ENCODE results near the gene TPRX2.
A peak's percentile ranks its signal among the peaks of the same experiment; 100 is the strongest.
"Not testable (repeated sequence)": the region's sequence is repeated elsewhere in the genome, so short reads cannot be mapped to it uniquely, and the experiment has no call there.

TPRX2 gene

DNA sequence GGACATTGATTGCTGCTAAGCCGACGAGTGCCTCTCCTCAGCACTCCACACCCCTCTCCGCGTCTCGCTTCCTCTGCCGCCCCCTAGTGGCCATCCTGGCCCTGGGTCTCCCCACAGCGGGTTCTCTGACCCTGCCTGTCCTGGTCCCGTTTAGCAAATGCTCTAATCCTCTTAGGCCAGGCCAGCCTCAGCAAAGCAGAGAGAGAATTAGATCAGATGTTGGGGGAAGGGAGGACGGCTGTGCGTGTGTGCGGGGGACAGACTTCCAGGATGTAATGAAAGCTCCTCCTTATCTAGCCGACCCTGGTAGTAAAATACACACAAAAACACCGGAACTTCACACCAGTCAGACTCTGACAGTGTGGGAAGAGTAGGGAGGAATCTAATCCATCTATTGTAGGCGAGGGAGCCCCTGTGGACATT lies 4.5 kb downstream of the TPRX2 start:
- DNase-seq (ENCODE audit: low read depth), result peak; percentile 70
- TF ChIP-seq, protein P1, sequence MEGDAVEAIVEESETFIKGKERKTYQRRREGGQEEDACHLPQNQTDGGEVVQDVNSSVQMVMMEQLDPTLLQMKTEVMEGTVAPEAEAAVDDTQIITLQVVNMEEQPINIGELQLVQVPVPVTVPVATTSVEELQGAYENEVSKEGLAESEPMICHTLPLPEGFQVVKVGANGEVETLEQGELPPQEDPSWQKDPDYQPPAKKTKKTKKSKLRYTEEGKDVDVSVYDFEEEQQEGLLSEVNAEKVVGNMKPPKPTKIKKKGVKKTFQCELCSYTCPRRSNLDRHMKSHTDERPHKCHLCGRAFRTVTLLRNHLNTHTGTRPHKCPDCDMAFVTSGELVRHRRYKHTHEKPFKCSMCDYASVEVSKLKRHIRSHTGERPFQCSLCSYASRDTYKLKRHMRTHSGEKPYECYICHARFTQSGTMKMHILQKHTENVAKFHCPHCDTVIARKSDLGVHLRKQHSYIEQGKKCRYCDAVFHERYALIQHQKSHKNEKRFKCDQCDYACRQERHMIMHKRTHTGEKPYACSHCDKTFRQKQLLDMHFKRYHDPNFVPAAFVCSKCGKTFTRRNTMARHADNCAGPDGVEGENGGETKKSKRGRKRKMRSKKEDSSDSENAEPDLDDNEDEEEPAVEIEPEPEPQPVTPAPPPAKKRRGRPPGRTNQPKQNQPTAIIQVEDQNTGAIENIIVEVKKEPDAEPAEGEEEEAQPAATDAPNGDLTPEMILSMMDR (IDR thresholded peaks at IDR 0.05; ENCODE audit: insufficient read depth, low read depth, low read length, missing control alignments), result peak; percentile 90
- H3K4me3 ChIP-seq (ENCODE audit: low read depth, low read length), result no peak overlapping the region

DNA sequence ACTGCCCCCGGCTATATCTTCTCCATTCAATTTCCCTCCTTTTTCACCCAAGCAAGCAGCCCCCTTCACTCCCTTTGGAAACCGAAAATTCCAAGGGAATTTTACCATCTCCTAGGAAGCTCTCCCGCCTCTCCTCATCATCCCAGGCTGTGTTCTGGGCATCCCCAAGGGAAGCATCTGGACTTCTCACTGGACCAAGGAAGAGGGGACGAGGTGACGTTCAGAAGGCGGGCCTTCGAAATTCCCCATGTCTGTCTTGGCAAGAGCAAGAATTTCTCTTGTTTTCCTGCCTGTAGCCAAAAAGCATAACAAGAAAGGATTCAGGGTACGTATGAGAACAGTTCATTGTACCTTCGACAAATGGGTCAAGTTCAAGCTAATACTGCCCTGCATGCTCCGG lies 6.1 kb downstream of the TPRX2 start:
- TF ChIP-seq, protein P1 (IDR thresholded peaks at IDR 0.05; ENCODE audit: insufficient read depth, low read depth, low read length, missing control alignments), result no peak
- no peak for DNase-seq (ENCODE audit: low read depth)
- H3K4me3 ChIP-seq (ENCODE audit: low read depth, low read length), result no peak overlapping the region

DNA sequence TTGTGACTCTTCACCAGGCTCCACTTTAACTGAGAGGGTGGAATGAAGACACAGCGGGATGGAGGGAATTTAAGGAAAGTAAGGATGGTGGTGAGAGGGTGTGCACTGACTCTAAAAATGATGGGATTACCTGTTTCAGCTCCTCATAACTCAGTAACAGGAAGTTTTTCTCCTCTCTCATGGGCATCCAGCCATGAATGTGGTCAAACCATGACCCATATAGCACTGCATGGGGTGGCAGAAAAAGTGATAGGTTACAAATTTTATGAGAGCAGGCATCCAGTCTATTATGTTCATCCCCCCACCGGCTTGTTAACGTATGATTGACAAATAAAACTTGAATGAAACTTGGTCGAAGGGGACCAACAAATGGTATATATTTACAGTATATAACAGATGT lies 19.9 kb downstream of the TPRX2 start:
- H3K4me3 ChIP-seq (ENCODE audit: low read depth, low read length), result no peak overlapping the region
- no peak for DNase-seq (ENCODE audit: low read depth)
- TF ChIP-seq, protein P1 (IDR thresholded peaks at IDR 0.05; ENCODE audit: insufficient read depth, low read depth, low read length, missing control alignments), result no peak

DNA sequence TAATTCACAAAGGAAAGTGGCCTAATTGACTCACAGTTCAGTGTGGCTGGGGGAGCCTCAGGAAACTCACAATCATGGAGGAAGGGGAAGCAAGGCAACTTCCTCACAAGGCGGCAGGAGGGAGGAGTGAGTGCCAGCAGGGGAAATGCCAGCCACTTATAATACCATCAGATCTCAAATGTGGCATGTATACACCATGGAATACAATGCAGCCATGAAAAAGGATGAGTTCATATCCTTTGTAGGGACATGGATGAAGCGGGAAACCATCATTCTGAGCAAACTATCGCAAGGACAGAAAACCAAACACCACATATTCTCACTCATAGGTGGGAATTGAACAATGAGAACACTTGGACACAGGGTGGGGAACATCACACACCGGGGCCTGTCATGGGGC lies 20.4 kb downstream of the TPRX2 start:
- not testable (repeated sequence) for H3K4me3 ChIP-seq (ENCODE audit: low read depth, low read length); DNase-seq (ENCODE audit: low read depth)

DNA sequence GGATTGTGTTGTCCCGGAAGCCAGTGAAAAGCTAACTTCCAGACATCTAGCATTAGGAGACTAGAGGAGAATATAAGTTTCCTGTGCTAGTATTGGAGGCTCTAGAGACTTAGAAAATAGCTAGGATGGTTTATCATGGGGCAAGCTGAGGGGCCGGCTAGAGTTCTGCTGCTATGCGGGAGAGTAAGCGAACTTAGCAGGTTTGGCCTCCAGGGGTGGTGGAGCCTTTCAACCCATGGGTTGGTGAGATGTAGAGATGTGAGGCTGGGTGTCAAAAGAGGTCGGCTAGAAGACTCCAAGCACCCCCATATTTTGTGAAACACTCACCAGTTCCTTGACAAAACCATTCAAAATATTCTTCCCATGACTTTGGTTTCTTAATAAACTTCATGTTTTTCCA lies 22.7 kb downstream of the TPRX2 start:
- no peak for DNase-seq (ENCODE audit: low read depth)
- TF ChIP-seq, protein P1 (IDR thresholded peaks at IDR 0.05; ENCODE audit: insufficient read depth, low read depth, low read length, missing control alignments), result no peak
- no peak overlapping the region for H3K4me3 ChIP-seq (ENCODE audit: low read depth, low read length)

DNA sequence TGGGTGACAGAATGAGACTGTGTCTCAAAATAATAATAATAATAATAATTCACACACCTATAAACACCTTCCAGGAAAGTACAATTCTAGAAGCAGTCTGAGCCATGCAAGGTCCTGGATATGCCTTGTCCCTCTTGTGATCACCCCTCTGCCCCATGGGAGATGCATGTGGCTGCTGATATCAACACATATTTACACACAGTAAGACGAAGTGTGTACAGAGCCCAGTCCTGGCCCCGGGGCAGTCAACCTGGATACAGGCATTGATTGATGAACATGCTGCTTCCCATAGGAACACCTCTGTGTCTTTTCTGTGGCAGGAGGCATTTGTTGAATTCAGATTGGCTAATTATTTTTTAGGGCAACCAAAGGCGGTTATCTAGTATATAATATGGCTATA lies 23.9 kb downstream of the TPRX2 start:
- no peak overlapping the region for H3K4me3 ChIP-seq (ENCODE audit: low read depth, low read length)
- TF ChIP-seq, protein P1 (IDR thresholded peaks at IDR 0.05; ENCODE audit: insufficient read depth, low read depth, low read length, missing control alignments), result no peak
- no peak for DNase-seq (ENCODE audit: low read depth)

DNA sequence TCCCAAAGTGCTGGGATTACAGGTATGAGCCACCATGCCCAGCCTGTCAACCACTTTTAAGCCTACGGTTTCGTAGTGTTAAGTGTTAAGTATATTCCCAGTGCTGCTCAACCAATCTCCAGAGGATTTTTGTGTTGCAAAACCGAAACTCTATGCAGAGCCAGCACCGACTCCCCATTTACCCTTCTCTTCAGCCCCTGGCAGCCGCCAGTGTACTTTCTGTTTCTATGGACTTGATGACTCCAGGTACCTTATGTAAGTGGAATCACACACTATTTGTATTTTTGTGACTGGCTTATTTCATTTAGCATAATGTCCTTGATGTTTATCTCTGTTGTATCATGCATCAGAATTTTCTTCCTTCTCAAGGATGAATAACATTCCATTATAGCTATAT lies 26.0 kb downstream of the TPRX2 start:
- TF ChIP-seq, protein P1 (IDR thresholded peaks at IDR 0.05; ENCODE audit: insufficient read depth, low read depth, low read length, missing control alignments), result no peak
- no peak for DNase-seq (ENCODE audit: low read depth)
- H3K4me3 ChIP-seq (ENCODE audit: low read depth, low read length), result no peak overlapping the region

All from GM12865 (cell line).